ENCODE data around the gene LCORL.

- TF ChIP-seq CTCF (IDR thresholded peaks at IDR 0.05) (no peak), EP300 (IDR thresholded peaks at IDR 0.05) (no peak)
Observed at GRCh38 chr4:17962171-17962570, 59.4 kb downstream of the LCORL start.
